ENCODE measurements around the gene LYPLAL1. TPM values are rescaled to one million over a fixed set of nuclear protein-coding genes. Genes with fewer than 3 reads are reported as not detected.

Gene LYPLAL1
- polyA plus RNA-seq, 2 donors, result 14.3 to 36.3 TPM

GRCh38 chr1:219176168-219176567 lies 2.5 kb downstream of the LYPLAL1 start:
- H3K9me3 ChIP-seq (ENCODE audit: control insufficient read depth in 2 of 2, insufficient read depth in 1 of 2, low read depth in 1 of 2, low read length in 1 of 2), result no peaks in the 10 kb centered on the region
- WGBS, 2 donors, result 88 to 91% methylated on average over 4 of the region's 4 CpGs
- H3K36me3 ChIP-seq (ENCODE audit: control insufficient read depth in 2 of 2, insufficient read depth in 2 of 2, low read length in 1 of 2), result no peaks in the 10 kb centered on the region
- H3K27me3 ChIP-seq (ENCODE audit: control insufficient read depth in 1 of 2, insufficient read depth in 2 of 2, low read length in 2 of 2), result no peaks in the 10 kb centered on the region
- H3K4me1 ChIP-seq (ENCODE audit: control insufficient read depth in 2 of 2, insufficient read depth in 2 of 2, low read length in 1 of 2), result peaks cover 0 to 4% of the 10 kb centered on the region in 2 donors
- H3K27ac ChIP-seq (ENCODE audit: low read depth in 2 of 2, low read length in 1 of 2), result no peak overlapping the region
- H3K4me3 ChIP-seq (ENCODE audit: low read depth in 1 of 2, low read length in 2 of 2), result no peak overlapping the region

GRCh38 chr1:219177363-219177762 lies 3.7 kb downstream of the LYPLAL1 start:
- Histone ChIP-seq H3K36me3 (ENCODE audit: control insufficient read depth in 2 of 2, insufficient read depth in 2 of 2, low read length in 1 of 2) (no peaks in the 10 kb centered on the region), H3K27me3 (ENCODE audit: control insufficient read depth in 1 of 2, insufficient read depth in 2 of 2, low read length in 2 of 2) (no peaks in the 10 kb centered on the region), H3K4me1 (ENCODE audit: control insufficient read depth in 2 of 2, insufficient read depth in 2 of 2, low read length in 1 of 2) (peaks cover 0 to 4% of the 10 kb centered on the region in 2 donors), H3K9me3 (ENCODE audit: control insufficient read depth in 2 of 2, insufficient read depth in 1 of 2, low read depth in 1 of 2, low read length in 1 of 2) (no peaks in the 10 kb centered on the region), H3K4me3 (ENCODE audit: low read depth in 1 of 2, low read length in 2 of 2) (no peak overlapping the region), H3K27ac (ENCODE audit: low read depth in 2 of 2, low read length in 1 of 2) (peak overlapping the region in 1 of 2 donors; percentile 61)
- 41 to 60% methylated on average over 3 of the region's 3 CpGs for WGBS, 2 donors

DNA sequence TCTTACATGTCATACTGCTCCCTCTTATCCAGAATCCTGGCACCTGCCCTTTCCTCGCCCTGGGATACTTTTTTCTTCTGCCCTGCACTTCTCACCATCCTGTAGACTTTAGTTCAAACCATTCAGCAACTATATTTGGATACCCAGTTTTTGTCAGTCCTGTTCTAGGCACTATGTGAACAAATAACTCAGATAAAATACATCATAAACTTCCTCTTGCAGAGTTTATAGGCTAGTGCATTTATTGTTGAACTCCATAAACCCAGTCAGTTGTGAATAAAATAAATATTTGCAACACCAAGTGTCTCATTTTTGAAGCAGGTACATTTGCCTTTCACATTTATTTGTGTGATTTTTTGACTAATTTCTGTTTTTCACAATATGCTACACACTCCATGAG lies 4.3 kb downstream of the LYPLAL1 start:
- 54 to 81% methylated on average over 1 of the region's 1 CpG for WGBS, 2 donors
- peaks cover 0 to 4% of the 10 kb centered on the region in 2 donors for H3K4me1 ChIP-seq (ENCODE audit: control insufficient read depth in 2 of 2, insufficient read depth in 2 of 2, low read length in 1 of 2)

GRCh38 chr1:219179293-219179692 lies 5.6 kb downstream of the LYPLAL1 start:
- Histone ChIP-seq H3K27me3 (ENCODE audit: control insufficient read depth in 1 of 2, insufficient read depth in 2 of 2, low read length in 2 of 2) (no peaks in the 10 kb centered on the region), H3K4me3 (ENCODE audit: low read depth in 1 of 2, low read length in 2 of 2) (no peak overlapping the region), H3K36me3 (ENCODE audit: control insufficient read depth in 2 of 2, insufficient read depth in 2 of 2, low read length in 1 of 2) (no peaks in the 10 kb centered on the region), H3K9me3 (ENCODE audit: control insufficient read depth in 2 of 2, insufficient read depth in 1 of 2, low read depth in 1 of 2, low read length in 1 of 2) (no peaks in the 10 kb centered on the region), H3K4me1 (ENCODE audit: control insufficient read depth in 2 of 2, insufficient read depth in 2 of 2, low read length in 1 of 2) (peaks cover 0 to 4% of the 10 kb centered on the region in 2 donors), H3K27ac (ENCODE audit: low read depth in 2 of 2, low read length in 1 of 2) (no peak overlapping the region)

More for the DNA sequence above, 4.3 kb downstream of the LYPLAL1 start:
- H3K27me3 ChIP-seq (ENCODE audit: control insufficient read depth in 1 of 2, insufficient read depth in 2 of 2, low read length in 2 of 2), result no peaks in the 10 kb centered on the region
- no peak overlapping the region for H3K4me3 ChIP-seq (ENCODE audit: low read depth in 1 of 2, low read length in 2 of 2)
- H3K27ac ChIP-seq (ENCODE audit: low read depth in 2 of 2, low read length in 1 of 2), result peak overlapping the region in 1 of 2 donors; percentile 34
- no peaks in the 10 kb centered on the region for H3K36me3 ChIP-seq (ENCODE audit: control insufficient read depth in 2 of 2, insufficient read depth in 2 of 2, low read length in 1 of 2)
- no peaks in the 10 kb centered on the region for H3K9me3 ChIP-seq (ENCODE audit: control insufficient read depth in 2 of 2, insufficient read depth in 1 of 2, low read depth in 1 of 2, low read length in 1 of 2)

DNA sequence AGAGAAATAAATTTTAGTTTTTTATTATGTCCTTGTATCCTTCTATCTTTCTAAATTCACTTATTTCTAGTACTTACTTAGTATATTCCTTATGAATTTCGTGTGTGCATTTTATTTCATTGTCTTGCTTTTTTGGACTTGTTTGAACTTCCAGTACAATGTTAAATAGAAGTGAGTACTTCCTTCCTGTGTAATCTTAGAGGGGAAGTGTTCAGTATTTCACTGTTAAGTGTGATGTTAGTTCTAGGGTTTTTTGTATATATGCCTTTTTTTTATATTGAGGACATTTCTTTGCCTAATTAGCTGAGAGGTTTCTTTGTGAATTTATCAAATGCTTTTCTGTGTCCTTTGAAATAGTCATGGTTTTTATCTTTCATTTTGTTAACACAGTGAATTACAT lies 10.7 kb downstream of the LYPLAL1 start:
- H3K36me3 ChIP-seq (ENCODE audit: control insufficient read depth in 2 of 2, insufficient read depth in 2 of 2, low read length in 1 of 2), result no peaks in the 10 kb centered on the region

GRCh38 chr1:219185486-219186117 lies 11.9 kb downstream of the LYPLAL1 start:
- Histone ChIP-seq H3K4me3 (ENCODE audit: low read depth in 1 of 2, low read length in 2 of 2) (no peak overlapping the region), H3K27ac (ENCODE audit: low read depth in 2 of 2, low read length in 1 of 2) (no peak overlapping the region), H3K36me3 (ENCODE audit: control insufficient read depth in 2 of 2, insufficient read depth in 2 of 2, low read length in 1 of 2) (no peaks in the 10 kb centered on the region), H3K4me1 (ENCODE audit: control insufficient read depth in 2 of 2, insufficient read depth in 2 of 2, low read length in 1 of 2) (no peaks in the 10 kb centered on the region), H3K27me3 (ENCODE audit: control insufficient read depth in 1 of 2, insufficient read depth in 2 of 2, low read length in 2 of 2) (no peaks in the 10 kb centered on the region), H3K9me3 (ENCODE audit: control insufficient read depth in 2 of 2, insufficient read depth in 1 of 2, low read depth in 1 of 2, low read length in 1 of 2) (no peaks in the 10 kb centered on the region)
- WGBS, 2 donors, result 90 to 94% methylated on average over 3 of the region's 3 CpGs

More for the DNA sequence above, 10.7 kb downstream of the LYPLAL1 start:
- Histone ChIP-seq H3K27ac (ENCODE audit: low read depth in 2 of 2, low read length in 1 of 2) (no peak overlapping the region), H3K4me3 (ENCODE audit: low read depth in 1 of 2, low read length in 2 of 2) (no peak overlapping the region), H3K9me3 (ENCODE audit: control insufficient read depth in 2 of 2, insufficient read depth in 1 of 2, low read depth in 1 of 2, low read length in 1 of 2) (no peaks in the 10 kb centered on the region), H3K27me3 (ENCODE audit: control insufficient read depth in 1 of 2, insufficient read depth in 2 of 2, low read length in 2 of 2) (no peaks in the 10 kb centered on the region), H3K4me1 (ENCODE audit: control insufficient read depth in 2 of 2, insufficient read depth in 2 of 2, low read length in 1 of 2) (no peaks in the 10 kb centered on the region)
- WGBS, 2 donors, result 68 to 78% methylated on average over 1 of the region's 1 CpG

DNA sequence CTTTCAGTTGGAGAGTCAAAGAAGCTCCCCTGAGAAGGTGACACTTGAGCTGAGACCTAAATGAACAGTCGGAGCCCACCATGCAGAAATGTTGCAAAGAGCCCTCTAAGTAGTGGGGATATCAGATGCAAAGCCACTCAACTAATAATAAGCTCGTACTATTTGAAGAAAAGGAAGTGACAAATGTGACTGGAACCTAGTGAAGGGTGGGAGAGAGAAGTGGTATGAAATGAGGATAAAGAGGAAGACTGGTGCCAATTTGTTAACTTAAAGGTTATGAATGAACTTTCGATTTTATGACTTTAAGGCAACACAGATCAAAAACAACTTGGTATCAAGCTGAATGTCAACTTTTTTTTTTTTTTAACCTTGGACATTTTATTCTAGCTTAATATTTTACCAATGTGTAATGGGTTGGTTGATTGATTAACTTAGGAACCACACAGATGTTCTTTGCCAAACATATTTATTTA lies 14.7 kb downstream of the LYPLAL1 start:
- Histone ChIP-seq H3K9me3 (ENCODE audit: control insufficient read depth in 2 of 2, insufficient read depth in 1 of 2, low read depth in 1 of 2, low read length in 1 of 2) (no peaks in the 10 kb centered on the region), H3K4me1 (ENCODE audit: control insufficient read depth in 2 of 2, insufficient read depth in 2 of 2, low read length in 1 of 2) (no peaks in the 10 kb centered on the region), H3K36me3 (ENCODE audit: control insufficient read depth in 2 of 2, insufficient read depth in 2 of 2, low read length in 1 of 2) (no peaks in the 10 kb centered on the region), H3K27ac (ENCODE audit: low read depth in 2 of 2, low read length in 1 of 2) (no peak overlapping the region), H3K4me3 (ENCODE audit: low read depth in 1 of 2, low read length in 2 of 2) (no peak overlapping the region), H3K27me3 (ENCODE audit: control insufficient read depth in 1 of 2, insufficient read depth in 2 of 2, low read length in 2 of 2) (no peaks in the 10 kb centered on the region)
- WGBS, 2 donors, result 68 to 77% methylated on average over 3 of the region's 3 CpGs

DNA sequence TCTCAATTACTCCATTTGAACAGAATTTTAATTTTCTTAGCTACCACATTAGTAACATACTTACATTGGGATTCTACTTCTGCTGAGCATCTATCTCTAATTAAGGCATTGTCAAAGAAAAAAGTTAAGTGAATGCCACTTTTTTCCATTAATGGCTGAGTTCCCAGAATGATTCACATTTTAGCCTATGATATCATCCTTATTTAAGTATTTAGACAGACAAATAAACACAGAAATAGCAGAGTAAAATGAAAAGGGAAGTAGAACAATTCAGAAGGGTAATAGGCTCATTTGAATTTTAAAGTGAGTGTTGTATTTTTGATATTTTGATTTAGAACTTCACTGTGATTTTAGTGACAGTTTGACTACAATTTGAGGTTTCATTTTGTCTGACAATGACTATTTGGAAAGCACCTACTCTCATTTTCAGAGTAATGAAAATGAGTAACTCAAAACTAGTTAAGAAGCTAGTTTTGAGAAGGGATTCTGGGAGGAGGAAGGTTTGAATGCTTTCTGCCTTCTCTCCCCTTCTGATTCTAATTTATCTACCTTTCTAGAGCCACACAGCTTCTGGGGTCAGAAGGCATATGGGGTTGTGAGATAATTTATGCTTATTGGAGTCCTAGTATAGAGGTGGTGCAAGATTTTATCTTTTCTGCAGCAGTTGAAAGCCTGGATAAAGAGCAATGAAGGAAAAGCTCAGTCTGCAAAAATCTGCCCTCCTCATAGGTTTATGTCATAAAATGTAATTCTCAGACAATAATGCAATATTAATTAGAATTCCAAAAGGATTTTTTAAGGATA lies 15.5 kb downstream of the LYPLAL1 start:
- Histone ChIP-seq H3K36me3 (ENCODE audit: control insufficient read depth in 2 of 2, insufficient read depth in 2 of 2, low read length in 1 of 2) (no peaks in the 10 kb centered on the region), H3K4me1 (ENCODE audit: control insufficient read depth in 2 of 2, insufficient read depth in 2 of 2, low read length in 1 of 2) (no peaks in the 10 kb centered on the region), H3K27me3 (ENCODE audit: control insufficient read depth in 1 of 2, insufficient read depth in 2 of 2, low read length in 2 of 2) (no peaks in the 10 kb centered on the region), H3K4me3 (ENCODE audit: low read depth in 1 of 2, low read length in 2 of 2) (no peak overlapping the region), H3K9me3 (ENCODE audit: control insufficient read depth in 2 of 2, insufficient read depth in 1 of 2, low read depth in 1 of 2, low read length in 1 of 2) (no peaks in the 10 kb centered on the region), H3K27ac (ENCODE audit: low read depth in 2 of 2, low read length in 1 of 2) (peak overlapping the region in 1 of 2 donors; percentile 33)

DNA sequence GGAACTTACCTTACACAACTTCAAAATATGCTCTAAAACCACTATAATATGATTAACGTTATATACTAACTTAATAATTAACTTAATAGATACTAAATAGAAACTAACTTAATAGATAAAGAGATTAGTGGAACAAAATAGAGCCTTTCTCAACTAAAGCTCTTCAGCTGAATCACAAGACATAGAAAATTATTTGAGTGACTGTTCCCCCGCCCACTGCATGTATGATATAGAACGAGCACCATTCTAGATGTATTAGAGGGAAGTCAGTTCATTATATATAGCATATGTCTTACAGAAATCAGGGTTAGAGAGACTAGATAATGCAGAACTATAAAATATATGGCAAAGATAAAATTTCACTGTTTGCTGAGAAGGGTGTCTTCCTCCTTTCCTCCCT lies 16.3 kb downstream of the LYPLAL1 start:
- no peak overlapping the region for H3K27ac ChIP-seq (ENCODE audit: low read depth in 2 of 2, low read length in 1 of 2)
- WGBS, 2 donors, result 81 to 92% methylated on average over 3 of the region's 3 CpGs
- H3K9me3 ChIP-seq (ENCODE audit: control insufficient read depth in 2 of 2, insufficient read depth in 1 of 2, low read depth in 1 of 2, low read length in 1 of 2), result no peaks in the 10 kb centered on the region
- H3K27me3 ChIP-seq (ENCODE audit: control insufficient read depth in 1 of 2, insufficient read depth in 2 of 2, low read length in 2 of 2), result no peaks in the 10 kb centered on the region
- no peaks in the 10 kb centered on the region for H3K4me1 ChIP-seq (ENCODE audit: control insufficient read depth in 2 of 2, insufficient read depth in 2 of 2, low read length in 1 of 2)
- no peaks in the 10 kb centered on the region for H3K36me3 ChIP-seq (ENCODE audit: control insufficient read depth in 2 of 2, insufficient read depth in 2 of 2, low read length in 1 of 2)
- H3K4me3 ChIP-seq (ENCODE audit: low read depth in 1 of 2, low read length in 2 of 2), result no peak overlapping the region
